WTC11 (cell line): ENCODE measurements around the gene KCNG4. TPM values are rescaled to one million over a fixed set of nuclear protein-coding genes. Genes with fewer than 3 reads are reported as not detected.

Experiments
- ATAC-seq: fragments of 200-7000 bp; cut with Tn5 transposase; 2 replicates; pipeline ENCODE4 v1.10.0; 2021; ENCODE audit warnings: mild to moderate bottlenecking, moderate library complexity
- CTCF ChIA-PET: fragments of 300-600 bp; sonication (Branson Sonifier 250); formaldehyde crosslinking; loops from one replicate; lab custom pipeline; 2021; ENCODE audit warnings: antibody characterized with exemption; lab: Charles Lee
- POLR2A ChIA-PET: fragments of 350-600 bp; sonication (Branson Sonifier 250); formaldehyde crosslinking; loops from one replicate; lab custom pipeline; 2021; ENCODE audit warnings: antibody characterized with exemption; lab: Charles Lee
- DNase-seq: peaks from one replicate; pipeline ENCODE4 v3.0.0; 2021; ENCODE audit warnings: low spot score
- H3K27ac Mint-ChIP-seq: 2 replicates; pipeline ENCODE4 v1.8.0; 2021; ENCODE audit warnings: mixed read lengths
- H3K27me3 Mint-ChIP-seq: 2 replicates; pipeline ENCODE4 v1.8.0; 2021; ENCODE audit warnings: low read depth, mild to moderate bottlenecking, moderate library complexity, mixed read lengths
- H3K36me3 Mint-ChIP-seq: 2 replicates; pipeline ENCODE4 v1.8.0; 2021; ENCODE audit warnings: mixed read lengths
- H3K4me1 Mint-ChIP-seq: 2 replicates; pipeline ENCODE4 v1.8.0; 2022; ENCODE audit warnings: mixed read lengths
- H3K4me3 Mint-ChIP-seq: 2 replicates; pipeline ENCODE4 v1.8.0; 2021; ENCODE audit warnings: mild to moderate bottlenecking, moderate library complexity, mixed read lengths
- H3K9me3 Mint-ChIP-seq: 2 replicates; pipeline ENCODE4 v1.8.0; 2021; ENCODE audit warnings: mixed read lengths
- AFF4 ChIP-seq: sonication (generic); formaldehyde crosslinking; IDR thresholded peaks from 2 replicates; pipeline ENCODE4 v1.8.1; 2023; ENCODE audit warnings: mild to moderate bottlenecking, missing genetic modification reagents, borderline replicate concordance
- ATF1 ChIP-seq: sonication (generic); formaldehyde crosslinking; IDR thresholded peaks from 2 replicates; pipeline ENCODE4 v1.8.1; 2023; ENCODE audit warnings: mild to moderate bottlenecking, moderate library complexity, missing genetic modification reagents
- CBFB ChIP-seq: sonication (generic); formaldehyde crosslinking; IDR thresholded peaks from 2 replicates; pipeline ENCODE4 v1.8.1; 2022; ENCODE audit warnings: mild to moderate bottlenecking, low read depth, missing genetic modification reagents
- E2F5 ChIP-seq: sonication (generic); formaldehyde crosslinking; IDR thresholded peaks from 2 replicates; pipeline ENCODE4 v1.8.1; 2022; ENCODE audit warnings: mild to moderate bottlenecking, moderate library complexity, missing genetic modification reagents
- ESRRA ChIP-seq: sonication (generic); formaldehyde crosslinking; IDR thresholded peaks from 2 replicates; pipeline ENCODE4 v1.8.1; 2022; ENCODE audit warnings: mild to moderate bottlenecking, missing genetic modification reagents, borderline replicate concordance
- GABPB1 ChIP-seq: sonication (generic); formaldehyde crosslinking; IDR thresholded peaks from 2 replicates; pipeline ENCODE4 v1.8.1; 2023; ENCODE audit warnings: mild to moderate bottlenecking, missing genetic modification reagents
- GTF2I ChIP-seq: fragments of 250-450 bp; sonication (Bioruptor Pico); conservative IDR thresholded peaks from 2 replicates; pipeline ENCODE4 v1.4.0; 2021; ENCODE audit warnings: mild to moderate bottlenecking
- IRF1 ChIP-seq: sonication (generic); formaldehyde crosslinking; IDR thresholded peaks from 2 replicates; pipeline ENCODE4 v1.8.0; 2023; ENCODE audit warnings: missing genetic modification reagents
- KAT7 ChIP-seq: sonication (generic); formaldehyde crosslinking; IDR thresholded peaks from 2 replicates; pipeline ENCODE4 v1.8.1; 2023; ENCODE audit warnings: missing genetic modification reagents, mild to moderate bottlenecking, borderline replicate concordance
- MAX ChIP-seq: sonication (generic); formaldehyde crosslinking; IDR thresholded peaks from 2 replicates; pipeline ENCODE4 v1.8.0; 2022; ENCODE audit warnings: mild to moderate bottlenecking, missing genetic modification reagents
- NFATC4 ChIP-seq: fragments of 250-450 bp; sonication (Bioruptor Pico); IDR thresholded peaks from 2 replicates; pipeline ENCODE4 v1.9.0; 2021; ENCODE audit warnings: mild to moderate bottlenecking
- NR2C2 ChIP-seq: sonication (generic); formaldehyde crosslinking; IDR thresholded peaks from 2 replicates; pipeline ENCODE4 v1.8.0; 2022; ENCODE audit warnings: mild to moderate bottlenecking, missing genetic modification reagents
- PRRX2 ChIP-seq: fragments of 250-450 bp; sonication (Bioruptor Pico); IDR thresholded peaks from 2 replicates; pipeline ENCODE4 v1.8.0; 2021; ENCODE audit warnings: mild to moderate bottlenecking
- RORB ChIP-seq: fragments of 250-450 bp; sonication (Bioruptor Pico); IDR thresholded peaks from 2 replicates; pipeline ENCODE4 v1.9.0; 2021; ENCODE audit warnings: mild to moderate bottlenecking
- SP1 ChIP-seq: sonication (generic); formaldehyde crosslinking; conservative IDR thresholded peaks from 2 replicates; pipeline ENCODE4 v1.8.1; 2022; ENCODE audit warnings: missing genetic modification reagents
- USF1 ChIP-seq: sonication (generic); formaldehyde crosslinking; IDR thresholded peaks from 2 replicates; pipeline ENCODE4 v1.8.0; 2022; ENCODE audit warnings: mild to moderate bottlenecking, missing genetic modification reagents
- ZBTB43 ChIP-seq: sonication (generic); formaldehyde crosslinking; IDR thresholded peaks from 2 replicates; pipeline ENCODE4 v1.8.1; 2023; ENCODE audit warnings: mild to moderate bottlenecking, missing genetic modification reagents
- ZMAT4 ChIP-seq: fragments of 250-450 bp; sonication (Bioruptor Pico); IDR thresholded peaks from 2 replicates; pipeline ENCODE4 v1.9.0; 2021; ENCODE audit warnings: mild to moderate bottlenecking
- ZNF138 ChIP-seq: sonication (generic); formaldehyde crosslinking; conservative IDR thresholded peaks from 2 replicates; pipeline ENCODE4 v1.8.1; 2022; ENCODE audit warnings: mild to moderate bottlenecking, moderate library complexity, missing genetic modification reagents
- ZNF219 ChIP-seq: sonication (generic); formaldehyde crosslinking; IDR thresholded peaks from 2 replicates; pipeline ENCODE4 v1.8.0; 2023; ENCODE audit warnings: missing genetic modification reagents, mild to moderate bottlenecking, borderline replicate concordance
- ZNF512 ChIP-seq: sonication (generic); formaldehyde crosslinking; IDR thresholded peaks from 2 replicates; pipeline ENCODE4 v1.8.1; 2022; ENCODE audit warnings: missing genetic modification reagents, borderline replicate concordance
- ZNF532 ChIP-seq: fragments of 250-450 bp; sonication (Bioruptor Pico); IDR thresholded peaks from 2 replicates; pipeline ENCODE4 v1.9.0; 2021; ENCODE audit warnings: mild to moderate bottlenecking, borderline replicate concordance
- total RNA-seq: library from RNA; stranded (reverse); gene quantifications from 3 replicates; pipeline ENCODE4 v1.2.3, GENCODE V29; 2021

Gene KCNG4
- total RNA-seq, 1 experiment from 2014 or later, result not detected

GRCh38 chr16:84243732-84244131 lies 3.9 kb upstream of the KCNG4 start:
- no peaks in the 10 kb centered on the region for H3K36me3 Mint-ChIP-seq
- H3K4me3 Mint-ChIP-seq, result no peak overlapping the region
- H3K4me1 Mint-ChIP-seq, result no peaks in the 10 kb centered on the region
- peaks cover 19% of the 10 kb centered on the region for H3K9me3 Mint-ChIP-seq
- peak; percentile 24 for ATAC-seq
- POLR2A ChIA-PET, result no interaction called here
- CTCF ChIA-PET, result interaction anchor here (2.4 kb wide), 1 partner anchor 64 kb away, joined by 7 read pairs; no protein-coding TSS in a partner anchor
- H3K27me3 Mint-ChIP-seq, result no peaks in the 10 kb centered on the region
- no peak overlapping the region for H3K27ac Mint-ChIP-seq
- TF ChIP-seq ESRRA (CRISPR knock-in tag), result no peak
- TF ChIP-seq AFF4, result no peak
- no peak for TF ChIP-seq SP1 (CRISPR knock-in tag)
- no peak for TF ChIP-seq KAT7 (CRISPR knock-in tag)
- no peak for TF ChIP-seq ZBTB43
- TF ChIP-seq ZNF512 (CRISPR knock-in tag), result no peak
- no peak for TF ChIP-seq MAX (CRISPR knock-in tag)
- no peak for TF ChIP-seq GTF2I
- TF ChIP-seq PRRX2 (CRISPR knock-in tag), result no peak
- no peak for TF ChIP-seq ATF1 (CRISPR knock-in tag)
- TF ChIP-seq ZNF219 (CRISPR knock-in tag), result no peak
- no peak for TF ChIP-seq USF1
- no peak for TF ChIP-seq CBFB
- TF ChIP-seq NR2C2 (CRISPR knock-in tag), result no peak
- no peak for TF ChIP-seq RORB
- no peak for TF ChIP-seq NFATC4 (CRISPR knock-in tag)
- TF ChIP-seq IRF1 (CRISPR knock-in tag), result no peak
- TF ChIP-seq GABPB1, result no peak
- no peak for DNase-seq

GRCh38 chr16:84242839-84243238 lies 3.0 kb upstream of the KCNG4 start:
- H3K27me3 Mint-ChIP-seq, result no peaks in the 10 kb centered on the region
- H3K9me3 Mint-ChIP-seq, result peaks cover 19% of the 10 kb centered on the region
- H3K27ac Mint-ChIP-seq, result no peak overlapping the region
- POLR2A ChIA-PET, result interaction anchor here (0.6 kb wide), 1 partner anchor 325 kb away, joined by 3 read pairs; no protein-coding TSS in a partner anchor
- H3K4me1 Mint-ChIP-seq, result no peaks in the 10 kb centered on the region
- DNase-seq (no peak), ATAC-seq (no peak)
- no peaks in the 10 kb centered on the region for H3K36me3 Mint-ChIP-seq
- H3K4me3 Mint-ChIP-seq, result no peak overlapping the region
- CTCF ChIA-PET, result interaction anchor here (0.6 to 2.4 kb wide), 2 partner anchors 15 to 65 kb away, joined by 4 to 7 read pairs; no protein-coding TSS in a partner anchor
- TF ChIP-seq GABPB1, result no peak
- no peak for TF ChIP-seq ZMAT4 (CRISPR knock-in tag)
- TF ChIP-seq E2F5 (CRISPR knock-in tag), result no peak
- no peak for TF ChIP-seq ZNF138 (CRISPR knock-in tag)
- TF ChIP-seq ZNF532 (CRISPR knock-in tag), result no peak
